Fibroblast of lung (primary cell): ENCODE measurements around the gene CADPS. TPM values are rescaled to one million over a fixed set of nuclear protein-coding genes. Genes with fewer than 3 reads are reported as not detected.

Source experiments
- DNase-seq, 2 donors: peaks; one replicate each; pipeline versions ENCODE4 v3.0.0 to v3.0.0-alpha.2; 2010; ENCODE audit warnings: low read depth in 2 of 2
- H2AFZ ChIP-seq: 2 replicates; pipeline ENCODE4 v1.5.1; 2012; ENCODE audit warnings: low read length, control low read depth, inconsistent platforms
- H3K27ac ChIP-seq: 2 replicates; pipeline ENCODE4 v1.5.1; 2011; ENCODE audit warnings: low read length, control low read depth; ENCODE audit not compliant: insufficient read depth
- H3K27me3 ChIP-seq: 2 replicates; pipeline ENCODE4 v1.5.1; 2011; ENCODE audit warnings: mild to moderate bottlenecking, low read length; ENCODE audit not compliant: control insufficient read depth, insufficient read depth
- H3K36me3 ChIP-seq: 2 replicates; pipeline ENCODE4 v1.5.1; 2011; ENCODE audit warnings: low read length; ENCODE audit not compliant: control insufficient read depth, insufficient read depth
- H3K4me1 ChIP-seq: 2 replicates; pipeline ENCODE4 v1.5.1; 2011; ENCODE audit warnings: low read length; ENCODE audit not compliant: control insufficient read depth, insufficient read depth; ENCODE audit errors: extremely low read depth
- H3K4me2 ChIP-seq: 2 replicates; pipeline ENCODE4 v1.5.1; 2011; ENCODE audit warnings: low read length, control low read depth; ENCODE audit not compliant: insufficient read depth; ENCODE audit errors: extremely low read depth
- H3K4me3 ChIP-seq, 4 experiments: fragments of 200-600 bp in 1 of 4; sonication (generic) in 1 of 4; replicated peaks in 1 of 4; 2 replicates each; pipeline ENCODE4 v1.5.1; 2011 to 2016; ENCODE audit warnings: low read length in 4 of 4, low read depth in 3 of 4, mild to moderate bottlenecking in 3 of 4, control low read depth in 2 of 4, inconsistent platforms in 1 of 4, mixed read lengths in 1 of 4; ENCODE audit not compliant: insufficient read depth in 1 of 4; ENCODE audit errors: control extremely low read depth in 1 of 4
- H3K79me2 ChIP-seq: 2 replicates; pipeline ENCODE4 v1.5.1; 2012; ENCODE audit warnings: mild to moderate bottlenecking, low read length, inconsistent platforms; ENCODE audit not compliant: control insufficient read depth, insufficient read depth
- H3K9ac ChIP-seq: 2 replicates; pipeline ENCODE4 v1.5.1; 2011; ENCODE audit warnings: mild to moderate bottlenecking, low read length, control low read depth; ENCODE audit not compliant: insufficient read depth
- H3K9me3 ChIP-seq: 2 replicates; pipeline ENCODE4 v1.5.1; 2012; ENCODE audit warnings: low read depth, low read length; ENCODE audit not compliant: control insufficient read depth, insufficient read depth
- H4K20me1 ChIP-seq: 2 replicates; pipeline ENCODE4 v1.5.1; 2011; ENCODE audit warnings: low read length; ENCODE audit not compliant: control insufficient read depth, insufficient read depth; ENCODE audit errors: extremely low read depth
- EZH2 ChIP-seq: IDR thresholded peaks from 2 replicates; pipeline ENCODE4 v1.5.1; 2012; ENCODE audit warnings: low read length, control low read depth, mild to moderate bottlenecking; ENCODE audit errors: missing control alignments
- polyA plus RNA-seq, 2 donors: library from polyadenylated mRNA; depleted of rRNA in 1 of 2; stranded (reverse) in 1 of 2; unstranded in 1 of 2; fragments of >200 nt; gene quantifications; 2 replicates each; pipeline ENCODE4 v1.2.1, GENCODE V29; 2011 to 2012; ENCODE audit warnings: missing spikeins in 1 of 2
- total RNA-seq: library from RNA; depleted of rRNA; stranded (reverse); fragments of >200 nt; gene quantifications from 2 replicates; pipeline ENCODE4 v1.2.1, GENCODE V29; 2014
- TF ChIP-seq, protein P1 (sequence below), 2 donors: IDR thresholded peaks in 1 of 2; conservative IDR thresholded peaks in 1 of 2; 1 replicate in 1 of 2; 2 replicates in 1 of 2; pipeline ENCODE4 v1.5.1; 2011 to 2012; ENCODE audit warnings: low read length in 2 of 2, control low read depth in 1 of 2, inconsistent platforms in 1 of 2, low read depth in 1 of 2, mild to moderate bottlenecking in 1 of 2

Gene CADPS
- total and polyA plus RNA-seq, 2 donors (not counting 1 experiment from before 2014, with no cell fraction given) = 2.3 to 63.1 TPM

DNA sequence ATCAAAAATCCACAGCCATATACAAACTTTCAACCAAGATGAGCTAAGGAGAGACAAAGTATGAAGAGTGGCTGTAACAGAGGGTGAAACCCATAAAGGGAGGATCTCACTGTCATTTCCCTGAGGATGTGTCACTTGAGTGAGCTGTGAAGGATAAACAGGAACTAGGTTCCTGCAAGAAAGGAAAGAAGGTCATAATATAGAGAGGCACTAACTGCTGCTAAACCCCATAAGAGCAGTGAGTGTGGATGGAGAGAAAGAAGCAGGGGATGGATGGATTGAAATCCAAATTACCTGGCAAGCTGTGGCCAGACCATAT lies 45.2 kb upstream of the CADPS start:
- no peak overlapping the region for H2AFZ ChIP-seq
- no peak overlapping the region for H3K4me3 ChIP-seq
- no peaks in the 10 kb centered on the region for H3K79me2 ChIP-seq
- H3K27me3 ChIP-seq = no peaks in the 10 kb centered on the region
- DNase-seq = no peak
- no peaks in the 10 kb centered on the region for H3K36me3 ChIP-seq
- TF ChIP-seq, protein P1, sequence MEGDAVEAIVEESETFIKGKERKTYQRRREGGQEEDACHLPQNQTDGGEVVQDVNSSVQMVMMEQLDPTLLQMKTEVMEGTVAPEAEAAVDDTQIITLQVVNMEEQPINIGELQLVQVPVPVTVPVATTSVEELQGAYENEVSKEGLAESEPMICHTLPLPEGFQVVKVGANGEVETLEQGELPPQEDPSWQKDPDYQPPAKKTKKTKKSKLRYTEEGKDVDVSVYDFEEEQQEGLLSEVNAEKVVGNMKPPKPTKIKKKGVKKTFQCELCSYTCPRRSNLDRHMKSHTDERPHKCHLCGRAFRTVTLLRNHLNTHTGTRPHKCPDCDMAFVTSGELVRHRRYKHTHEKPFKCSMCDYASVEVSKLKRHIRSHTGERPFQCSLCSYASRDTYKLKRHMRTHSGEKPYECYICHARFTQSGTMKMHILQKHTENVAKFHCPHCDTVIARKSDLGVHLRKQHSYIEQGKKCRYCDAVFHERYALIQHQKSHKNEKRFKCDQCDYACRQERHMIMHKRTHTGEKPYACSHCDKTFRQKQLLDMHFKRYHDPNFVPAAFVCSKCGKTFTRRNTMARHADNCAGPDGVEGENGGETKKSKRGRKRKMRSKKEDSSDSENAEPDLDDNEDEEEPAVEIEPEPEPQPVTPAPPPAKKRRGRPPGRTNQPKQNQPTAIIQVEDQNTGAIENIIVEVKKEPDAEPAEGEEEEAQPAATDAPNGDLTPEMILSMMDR (conservative IDR thresholded peaks at IDR 0.05 in 1 of 2, IDR thresholded peaks at IDR 0.05 in 1 of 2; ENCODE audit: low read depth in 1 of 2, low read length in 2 of 2) = no peak
- no peak for TF ChIP-seq EZH2
- H3K9me3 ChIP-seq = no peaks in the 10 kb centered on the region
- no peak overlapping the region for H3K27ac ChIP-seq
- H3K9ac ChIP-seq = no peak overlapping the region
- no peaks in the 10 kb centered on the region for H4K20me1 ChIP-seq
- H3K4me1 ChIP-seq = no peaks in the 10 kb centered on the region
- H3K4me2 ChIP-seq = no peak overlapping the region

DNA sequence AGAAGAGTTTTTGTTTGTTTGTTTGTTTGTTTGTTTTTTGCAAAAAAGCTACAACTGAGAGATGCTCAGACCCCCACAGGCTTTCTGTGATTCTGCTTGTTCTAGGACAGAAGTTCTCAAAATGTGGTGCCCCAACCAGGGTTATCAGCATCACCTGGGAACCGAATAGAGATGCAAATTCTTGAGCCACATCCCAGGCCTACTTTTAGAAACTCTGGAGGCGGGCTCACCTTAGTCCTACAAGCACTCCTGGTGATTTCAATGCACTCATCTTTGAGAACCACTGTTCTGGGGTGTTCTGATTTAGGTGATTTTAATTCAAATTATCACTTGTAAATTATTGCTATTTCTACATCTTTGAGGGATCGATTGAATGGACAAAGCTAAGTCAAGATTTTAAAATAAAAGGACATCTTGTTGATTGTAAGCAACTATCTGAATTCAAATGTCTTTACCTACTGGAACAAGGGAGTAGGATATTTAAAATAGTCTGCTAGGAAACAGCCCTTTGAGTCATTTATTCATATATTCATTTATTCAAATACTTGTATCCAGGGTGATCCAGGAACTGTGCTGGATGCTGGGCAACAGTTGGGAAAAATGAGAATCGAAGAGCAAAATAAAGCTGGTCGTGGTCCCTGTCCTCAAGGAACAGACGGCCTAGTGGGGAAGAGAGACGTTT lies 44.7 kb upstream of the CADPS start:
- no peaks in the 10 kb centered on the region for H3K9me3 ChIP-seq
- no peaks in the 10 kb centered on the region for H3K27me3 ChIP-seq
- no peak for DNase-seq
- H3K36me3 ChIP-seq = no peaks in the 10 kb centered on the region
- no peaks in the 10 kb centered on the region for H3K4me1 ChIP-seq
- no peak overlapping the region for H2AFZ ChIP-seq
- no peak overlapping the region for H3K4me3 ChIP-seq
- no peaks in the 10 kb centered on the region for H3K79me2 ChIP-seq
- no peak for TF ChIP-seq EZH2
- TF ChIP-seq, protein P1 (conservative IDR thresholded peaks at IDR 0.05 in 1 of 2, IDR thresholded peaks at IDR 0.05 in 1 of 2; ENCODE audit: low read depth in 1 of 2, low read length in 2 of 2) = no peak
- no peak overlapping the region for H3K4me2 ChIP-seq
- no peak overlapping the region for H3K27ac ChIP-seq
- no peaks in the 10 kb centered on the region for H4K20me1 ChIP-seq
- no peak overlapping the region for H3K9ac ChIP-seq

DNA sequence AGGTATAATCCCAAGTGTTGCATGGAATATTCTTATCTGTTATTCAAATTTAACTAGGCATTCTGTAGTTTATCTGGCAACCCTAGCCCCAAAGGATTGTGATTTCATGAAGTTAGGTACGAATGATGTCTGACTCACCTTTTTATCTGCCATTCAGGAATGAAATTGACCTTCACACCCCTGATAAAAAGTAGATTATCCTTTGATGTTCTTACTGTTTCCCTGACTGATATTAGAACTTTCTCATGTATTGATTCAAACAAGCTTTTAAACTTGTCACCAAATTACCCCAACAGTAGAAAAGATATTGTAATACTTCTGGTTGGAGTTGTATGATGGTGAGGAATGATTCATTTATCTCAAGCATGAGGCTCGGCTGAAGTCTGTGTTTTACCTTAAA lies 43.6 kb upstream of the CADPS start:
- H3K4me1 ChIP-seq = no peaks in the 10 kb centered on the region
- no peak overlapping the region for H3K4me3 ChIP-seq
- H2AFZ ChIP-seq = no peak overlapping the region
- no peaks in the 10 kb centered on the region for H3K36me3 ChIP-seq
- no peaks in the 10 kb centered on the region for H4K20me1 ChIP-seq
- no peak overlapping the region for H3K4me2 ChIP-seq
- no peak overlapping the region for H3K27ac ChIP-seq
- H3K27me3 ChIP-seq = no peaks in the 10 kb centered on the region
- no peaks in the 10 kb centered on the region for H3K9me3 ChIP-seq
- no peaks in the 10 kb centered on the region for H3K79me2 ChIP-seq
- TF ChIP-seq, protein P1 (conservative IDR thresholded peaks at IDR 0.05 in 1 of 2, IDR thresholded peaks at IDR 0.05 in 1 of 2; ENCODE audit: low read depth in 1 of 2, low read length in 2 of 2) = no peak
- no peak for TF ChIP-seq EZH2
- peak in 1 of 2 donors; percentile 8 for DNase-seq
- H3K9ac ChIP-seq = no peak overlapping the region
